Lower leg skin (tissue), 4 donors: ENCODE results near the gene CD1D. TPM values are rescaled to one million over a fixed set of nuclear protein-coding genes. Genes with fewer than 3 reads are reported as not detected.
"Not testable (repeated sequence)": the region's sequence is repeated elsewhere in the genome, so short reads cannot be mapped to it uniquely, and the experiment has no call there.

Experiments used
- DNase-seq, 2 donors: peaks; one replicate each; pipeline ENCODE4 v3.0.0-alpha.2; 2019; ENCODE audit warnings: low spot score in 2 of 2
- H3K4me3 ChIP-seq: fragments of 200-600 bp; sonication (generic); 2 replicates; pipeline ENCODE4 v1.5.1; 2017; ENCODE audit warnings: mild to moderate bottlenecking, low read depth; ENCODE audit not compliant: poor library complexity, severe bottlenecking
- CTCF ChIP-seq, 3 donors: fragments of 450-650 bp; IDR thresholded peaks; one replicate each; pipeline ENCODE4 v1.5.1; 2016; ENCODE audit warnings: antibody characterized with exemption in 3 of 3, mild to moderate bottlenecking in 3 of 3, moderate library complexity in 2 of 3
- POLR2A ChIP-seq, 2 donors: fragments of 450-650 bp; IDR thresholded peaks; one replicate each; pipeline ENCODE4 v1.6.1; 2016 to 2017; ENCODE audit warnings: antibody characterized with exemption in 2 of 2, mild to moderate bottlenecking in 1 of 2, moderate library complexity in 1 of 2
- WGBS, 2 donors: methylation state at CpG; one replicate each; pipeline ENCODE4 v1.1.5; 2018; 5-methylcytosine and 5-hydroxymethylcytosine counted together
- intact Hi-C: fragments of 100-400 bp; cut with DNase I; formaldehyde crosslinking; loops from one replicate; pipeline ENCODE4 v1.15.0; 2023; ENCODE audit warnings: low total_unique reads
- total RNA-seq, 4 donors: library from RNA; depleted of rRNA; stranded (reverse); fragments of >200 nt; gene quantifications; one replicate each; pipeline ENCODE4 v1.1.0, GENCODE V29; 2016

Gene CD1D
- total RNA-seq, 4 donors from 2014 or later: 0.12 to 0.46 (median 0.36) TPM; not detected in 1

- TF ChIP-seq CTCF (IDR thresholded peaks at IDR 0.05) (no peak), POLR2A (IDR thresholded peaks at IDR 0.05) (no peak)
- 32 to 47% methylated on average over 2 of the region's 2 CpGs for WGBS, 2 donors
- intact Hi-C loops: no loop called here
- DNase-seq: no peak
- H3K4me3 ChIP-seq: no peak overlapping the region
Measured at GRCh38 chr1:158161446-158161845, 19.2 kb upstream of the CD1D start.

- TF ChIP-seq POLR2A (IDR thresholded peaks at IDR 0.05): no peak
- no peak for TF ChIP-seq CTCF (IDR thresholded peaks at IDR 0.05)
- WGBS, 2 donors: 63 to 70% methylated on average over 3 of the region's 3 CpGs
- no peak overlapping the region for H3K4me3 ChIP-seq
- no peak for DNase-seq
- intact Hi-C loops: no loop called here
Measured at GRCh38 chr1:158163000-158163947, 17.4 kb upstream of the CD1D start.

- H3K4me3 ChIP-seq: no peak overlapping the region
- intact Hi-C loops: no loop called here
- DNase-seq: no peak
- TF ChIP-seq CTCF (IDR thresholded peaks at IDR 0.05) (no peak), POLR2A (IDR thresholded peaks at IDR 0.05) (no peak)
Measured at GRCh38 chr1:158169105-158169504, 11.6 kb upstream of the CD1D start.

- H3K4me3 ChIP-seq, DNase-seq, intact Hi-C loops: not testable (repeated sequence)
- 87 to 90% methylated on average over 5 of the region's 5 CpGs for WGBS, 2 donors
Measured at GRCh38 chr1:158175915-158176314, 4.8 kb upstream of the CD1D start.

GRCh38 chr1:158176399-158176798 is 4.3 kb upstream of the CD1D start:
- no peak overlapping the region for H3K4me3 ChIP-seq
- DNase-seq: no peak
- TF ChIP-seq CTCF (IDR thresholded peaks at IDR 0.05) (no peak), POLR2A (IDR thresholded peaks at IDR 0.05) (no peak)
- 92 to 93% methylated on average over 5 of the region's 5 CpGs for WGBS, 2 donors
- intact Hi-C loops: no loop called here

- 33 to 41% methylated on average over 20 of the region's 20 CpGs for WGBS, 2 donors
- intact Hi-C loops, H3K4me3 ChIP-seq, DNase-seq: not testable (repeated sequence)
Measured at GRCh38 chr1:158176849-158177699, 3.6 kb upstream of the CD1D start.
